Inflammatory macrophage treated with lipopolysaccharide for 1 hour (primary cell): ENCODE measurements around the gene DCN.
A peak's percentile ranks its signal among the peaks of the same experiment; 100 is the strongest.

Source experiments
- DNase-seq, 2 donors: peaks; one replicate each; pipeline ENCODE4 v3.0.0-alpha.2; 2020 to 2022

Gene DCN

DNA sequence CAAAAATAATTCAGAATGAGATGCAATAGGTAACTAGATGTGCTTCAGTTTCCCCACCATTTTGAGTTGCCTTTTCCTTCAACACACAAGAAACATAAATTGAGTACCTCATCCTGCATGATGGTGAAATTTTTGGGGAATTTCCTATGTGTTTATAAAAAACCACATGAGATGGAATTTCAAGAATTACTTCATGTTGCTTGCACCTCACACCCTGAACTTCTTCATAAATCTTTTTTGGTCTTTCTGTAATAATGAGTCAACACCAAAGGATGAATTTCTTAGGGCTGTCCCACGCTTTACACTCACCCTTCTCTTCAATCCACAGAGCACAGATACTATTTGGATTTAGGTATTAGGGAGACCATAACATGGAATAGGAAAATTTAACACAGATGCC lies 48.7 kb downstream of the DCN start:
- peak; percentile 31 to 48 for DNase-seq

DNA sequence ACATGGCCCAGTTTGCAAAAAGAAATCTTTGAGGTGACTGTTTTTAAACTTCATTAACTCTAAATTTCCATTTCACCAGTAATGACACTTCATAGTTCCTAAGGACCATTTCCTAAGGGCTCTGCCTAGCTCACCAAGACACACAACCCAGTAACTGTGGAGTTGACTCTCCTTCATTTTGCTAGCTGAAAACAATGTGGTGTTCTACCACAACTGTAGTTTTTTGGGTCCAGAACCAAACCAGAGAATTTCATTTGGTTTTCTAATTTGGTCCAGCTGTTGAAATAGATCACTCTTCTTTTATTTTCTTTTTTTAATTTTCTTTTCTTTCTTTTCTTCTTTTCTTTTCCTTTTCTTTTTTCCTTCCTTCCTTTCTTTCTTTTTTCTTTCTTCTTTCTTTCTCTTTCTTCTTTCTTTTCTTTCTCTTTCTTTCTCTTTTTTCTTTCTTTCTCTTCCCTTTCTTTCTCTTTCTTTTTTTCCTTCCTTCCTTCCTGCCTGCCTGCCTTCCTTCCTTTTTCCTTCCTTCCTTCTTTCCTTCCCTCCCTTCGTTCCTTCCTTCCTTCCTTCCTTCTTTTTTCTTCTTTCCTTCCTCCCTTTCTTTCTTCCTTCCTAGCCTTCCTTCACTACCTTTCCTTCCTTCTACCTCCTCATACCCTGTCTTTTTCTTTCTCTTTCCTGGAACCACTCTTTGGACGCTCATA lies 52.8 kb downstream of the DCN start:
- DNase-seq, result no peak

GRCh38 chr12:91127751-91128150 lies 54.9 kb downstream of the DCN start:
- DNase-seq, result no peak

GRCh38 chr12:91127306-91127705 lies 55.3 kb downstream of the DCN start:
- no peak for DNase-seq

GRCh38 chr12:91126516-91126915 lies 56.1 kb downstream of the DCN start:
- DNase-seq, result no peak

GRCh38 chr12:91123236-91123916 lies 59.2 kb downstream of the DCN start:
- no peak for DNase-seq

DNA sequence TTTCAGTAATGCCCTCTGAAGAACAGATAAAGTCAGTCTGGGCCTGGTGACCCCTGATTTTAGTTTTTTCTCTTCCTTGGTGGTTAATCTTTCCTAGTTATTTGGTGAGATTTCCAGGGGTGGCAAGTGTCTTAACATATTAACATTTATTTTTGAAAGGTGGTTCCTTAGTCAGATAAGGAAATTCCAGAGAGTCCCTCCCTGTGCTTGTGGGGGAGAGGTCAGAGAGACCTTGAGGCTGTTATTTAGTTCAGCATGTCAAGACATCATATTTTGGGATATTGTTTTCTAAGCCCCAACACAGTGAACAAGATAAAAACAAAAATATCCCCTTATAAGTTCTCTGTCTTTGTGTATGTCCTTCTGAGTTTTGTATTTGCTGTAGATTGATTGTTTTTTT lies 61.8 kb downstream of the DCN start:
- DNase-seq, result no peak

DNA sequence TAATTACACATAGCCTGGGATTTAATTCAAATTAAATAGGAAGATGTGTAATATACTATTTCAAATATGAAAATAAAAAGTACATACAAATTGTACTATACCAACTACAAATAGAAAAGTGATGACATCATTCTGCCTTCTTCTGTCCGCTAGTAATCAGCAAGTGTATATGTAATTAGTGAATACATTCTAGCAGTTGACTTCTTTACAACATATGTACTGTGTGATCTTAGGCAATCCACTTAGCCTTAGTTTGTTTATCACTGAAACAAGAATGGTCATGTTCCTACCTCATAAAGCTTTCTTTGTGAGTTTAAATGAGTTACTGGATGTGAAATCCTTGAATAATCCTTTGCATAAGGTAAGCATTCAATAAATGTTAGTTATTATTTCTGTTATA lies 63.5 kb downstream of the DCN start:
- DNase-seq, result no peak

DNA sequence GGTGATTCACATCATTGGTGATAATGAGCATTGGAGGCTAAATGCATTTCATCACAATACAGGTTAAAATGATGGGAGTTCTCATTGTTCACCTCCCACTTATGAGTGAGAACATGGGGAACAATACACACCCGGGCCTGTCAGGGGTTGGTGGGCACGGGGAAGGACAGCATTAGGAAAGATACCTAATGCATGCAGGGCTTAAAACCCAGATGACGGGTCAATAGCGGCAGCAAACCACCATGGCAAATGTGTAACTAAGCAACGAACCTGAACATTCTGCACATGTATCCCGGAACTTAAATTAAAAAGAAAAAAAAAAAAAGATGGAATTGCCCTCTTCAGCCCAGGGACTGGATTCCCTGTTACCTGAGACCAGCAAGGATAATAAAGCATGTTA lies 69.0 kb downstream of the DCN start:
- no peak for DNase-seq

DNA sequence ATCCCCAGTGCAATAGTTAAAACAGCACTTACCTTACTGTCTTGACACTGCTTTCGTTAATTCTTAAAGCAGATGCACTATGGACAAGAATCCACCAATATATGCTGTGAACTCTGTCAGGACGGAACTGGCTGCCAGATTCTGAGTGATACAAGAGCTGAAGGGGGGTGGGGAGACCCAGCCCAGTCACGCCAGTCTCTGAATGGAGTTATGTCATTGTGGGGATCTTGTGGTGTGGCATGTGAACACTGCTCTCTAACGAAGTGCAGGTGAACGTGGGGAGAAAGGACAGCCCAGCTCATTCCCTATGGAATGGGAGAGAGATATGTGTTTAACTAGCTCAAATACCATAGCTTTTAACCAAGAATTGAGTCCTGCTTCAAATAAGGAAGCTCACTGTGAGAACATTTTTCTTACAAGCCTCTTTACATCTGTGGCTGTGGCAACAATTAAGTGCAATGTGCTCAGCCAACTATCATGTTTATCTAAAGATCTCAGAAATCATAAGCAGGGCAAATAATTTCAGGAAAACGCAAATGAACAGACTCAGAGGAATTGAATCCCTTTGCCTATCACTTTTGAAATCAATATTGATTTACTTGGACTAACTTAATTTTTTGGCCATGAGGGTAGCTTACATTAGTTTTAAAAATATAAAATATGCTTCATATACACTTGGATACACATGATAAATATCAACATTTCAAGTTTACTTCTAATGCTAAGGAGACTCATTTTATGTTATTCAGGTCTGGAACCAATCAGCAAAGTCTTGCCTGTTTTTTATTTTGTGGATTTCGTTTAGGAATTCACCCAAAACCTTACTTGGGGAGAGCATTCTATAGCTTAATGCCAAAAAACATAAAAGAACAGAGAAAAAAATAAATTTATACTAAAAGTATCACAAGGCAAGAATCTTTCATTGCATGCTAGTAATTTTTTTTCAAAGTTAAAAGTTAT lies 71.0 kb downstream of the DCN start, which contains the start of gene LUM:
LUM (minus strand) TSS at position 129 of the 960 bp plus-strand sequence. CDS start 2,515 bp downstream, outside the sequence.
- no peak for DNase-seq

DNA sequence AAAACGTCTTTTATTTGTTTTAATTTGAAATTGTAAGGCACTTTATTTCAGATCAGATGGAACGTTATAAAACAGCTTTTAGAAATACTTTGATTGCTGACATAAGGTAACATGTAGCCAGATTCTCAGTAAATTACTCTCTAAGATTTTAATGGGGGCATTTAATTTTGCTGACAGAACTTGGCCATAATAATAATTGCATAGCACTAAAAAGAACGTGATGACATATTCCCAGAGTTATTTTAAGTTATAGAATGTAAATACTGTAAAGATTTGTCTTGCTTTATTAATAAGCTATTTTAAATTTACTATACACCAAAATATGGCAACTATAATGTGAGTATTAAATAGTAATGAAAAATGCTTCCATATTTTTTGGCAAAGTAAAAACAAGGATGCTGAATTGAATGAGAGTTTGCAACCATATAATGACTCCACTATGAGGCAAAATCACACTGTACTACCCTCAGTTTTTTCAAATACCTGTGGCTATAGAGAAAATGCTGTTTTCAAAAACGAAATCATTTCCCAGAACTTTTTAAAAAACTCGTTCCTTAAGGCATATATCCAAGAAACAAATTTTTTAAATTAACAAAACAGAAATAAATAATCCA lies 72.2 kb downstream of the DCN start:
- no peak for DNase-seq

GRCh38 chr12:91109581-91110310 lies 72.9 kb downstream of the DCN start:
- DNase-seq, result no peak

GRCh38 chr12:91109148-91109564 lies 73.5 kb downstream of the DCN start:
- peak; percentile 13 to 78 for DNase-seq

- no peak for DNase-seq
Observed at GRCh38 chr12:91108196-91108755, 74.3 kb downstream of the DCN start.

DNA sequence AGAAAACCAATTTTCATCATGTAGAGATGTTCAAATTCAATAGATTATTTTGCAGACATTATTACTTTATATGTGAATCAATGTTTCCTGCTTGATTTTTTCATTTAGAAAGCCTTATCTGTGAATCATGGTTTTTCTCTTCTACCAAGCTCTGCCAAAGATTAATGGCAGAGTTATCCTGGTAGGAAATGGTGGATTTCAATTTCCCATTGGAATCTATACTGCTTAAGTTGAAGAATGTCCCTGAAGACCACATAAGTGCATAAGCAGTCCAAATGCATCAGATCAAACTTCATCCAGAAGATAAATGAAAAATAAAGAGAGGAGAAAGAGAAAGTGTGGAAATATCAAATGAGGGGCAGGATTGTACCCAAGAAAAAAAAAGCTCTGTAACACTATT lies 76.3 kb downstream of the DCN start:
- no peak for DNase-seq

- no peak for DNase-seq
Observed at GRCh38 chr12:91105807-91106206, 76.8 kb downstream of the DCN start.

- no peak for DNase-seq
Observed at GRCh38 chr12:91104812-91105466, 77.7 kb downstream of the DCN start.

DNA sequence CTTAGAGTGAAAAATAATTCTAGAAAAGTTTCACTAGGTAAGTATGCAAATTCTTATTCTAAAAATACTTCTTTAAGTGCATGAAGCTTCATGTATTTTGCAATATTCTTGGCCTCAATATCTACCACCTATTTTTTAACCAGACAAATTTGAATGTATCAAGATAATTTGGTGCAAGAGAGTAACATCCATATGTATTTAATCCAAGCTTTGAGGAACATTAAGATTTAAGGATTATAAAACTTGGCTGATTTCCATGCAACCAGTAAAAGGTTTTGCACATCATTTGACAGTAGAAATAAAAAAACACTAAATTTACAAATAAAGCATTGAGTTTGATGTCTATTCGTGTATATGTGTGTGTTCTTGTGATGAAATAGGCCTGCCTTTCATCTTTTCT lies 79.0 kb downstream of the DCN start:
- DNase-seq, result no peak

- no peak for DNase-seq
Observed at GRCh38 chr12:91103101-91103500, 79.5 kb downstream of the DCN start.

- peak in 1 of 2 donors; percentile 2 for DNase-seq
Observed at GRCh38 chr12:91100906-91101305, 81.7 kb downstream of the DCN start.

DNA sequence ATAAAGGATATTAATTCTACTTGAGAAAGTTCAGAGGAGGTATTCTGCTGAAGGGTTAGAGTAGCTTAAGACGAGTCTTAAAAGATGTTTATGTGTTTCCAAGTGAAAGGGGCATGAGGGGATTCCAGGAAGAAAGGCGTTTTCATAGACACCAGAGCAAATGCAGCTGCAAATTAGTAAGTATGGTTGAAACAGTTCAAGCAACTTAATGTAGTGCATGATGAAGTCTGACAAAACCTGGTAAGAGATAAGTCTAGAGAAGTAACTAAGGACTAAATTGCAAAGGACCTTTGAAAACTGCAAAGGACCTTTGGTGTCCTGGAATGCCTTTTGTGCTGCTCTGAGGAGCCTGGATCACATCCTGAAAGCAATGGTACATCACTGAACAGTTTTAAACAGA lies 82.8 kb downstream of the DCN start:
- no peak for DNase-seq
